GM23248 (cell line): ENCODE results near the gene CAMK1D.

Experiments used
- EZH2 ChIP-seq: fragments of 200-600 bp; sonication (generic); IDR thresholded peaks from 2 replicates; pipeline ENCODE4 v1.6.1; 2018; ENCODE audit warnings: antibody characterized with exemption, mild to moderate bottlenecking; ENCODE audit not compliant: insufficient read depth, poor library complexity, severe bottlenecking
- EZH2phosphoT487 ChIP-seq: fragments of 200-600 bp; sonication (generic); IDR thresholded peaks from 2 replicates; pipeline ENCODE4 v1.6.1; 2018; ENCODE audit warnings: antibody characterized with exemption, moderate library complexity, mild to moderate bottlenecking, low read depth; ENCODE audit not compliant: insufficient read depth

- TF ChIP-seq EZH2 (no peak), EZH2phosphoT487 (no peak)
Observed at GRCh38 chr10:12796401-12797160, 447.2 kb downstream of the CAMK1D start.
